GM19372 (cell line): Measurements from ENCODE around the gene DMAC2.
"Not testable (repeated sequence)": the region's sequence is repeated elsewhere in the genome, so short reads cannot be mapped to it uniquely, and the experiment has no call there.

Experiments
- ATAC-seq: cut with Tn5 transposase; IDR thresholded peaks from one replicate; pipeline ENCODE4 v1.9.1; 2021; ENCODE audit warnings: mild to moderate bottlenecking, low read depth, moderate library complexity; ENCODE audit not compliant: unreplicated experiment

Gene DMAC2

GRCh38 chr19:41403181-41403970 lies 36.3 kb downstream of the DMAC2 start:
- ATAC-seq: no peak

- ATAC-seq: no peak
Observed at GRCh38 chr19:41402010-41402409, 37.7 kb downstream of the DMAC2 start.

DNA sequence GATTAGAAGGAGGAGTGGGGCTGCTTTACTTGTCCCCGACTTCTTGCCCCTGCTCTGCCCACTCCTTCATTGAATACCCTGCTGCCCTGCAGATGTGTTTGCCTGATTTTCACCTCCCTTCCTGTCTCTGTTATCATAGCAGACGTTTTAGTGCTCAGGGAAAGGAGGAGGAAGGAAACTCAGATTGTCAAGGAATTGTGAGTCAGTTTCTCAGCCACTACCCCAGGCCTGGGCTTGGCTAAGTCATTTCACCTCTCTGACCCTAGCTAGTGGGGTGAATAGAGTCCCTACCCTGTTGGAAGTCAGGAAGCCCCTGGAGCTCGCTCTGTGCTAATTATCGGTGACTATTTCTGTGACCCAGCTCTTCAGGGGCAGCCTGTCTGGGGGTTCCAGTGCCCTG lies 38.2 kb downstream of the DMAC2 start:
- ATAC-seq: no peak

DNA sequence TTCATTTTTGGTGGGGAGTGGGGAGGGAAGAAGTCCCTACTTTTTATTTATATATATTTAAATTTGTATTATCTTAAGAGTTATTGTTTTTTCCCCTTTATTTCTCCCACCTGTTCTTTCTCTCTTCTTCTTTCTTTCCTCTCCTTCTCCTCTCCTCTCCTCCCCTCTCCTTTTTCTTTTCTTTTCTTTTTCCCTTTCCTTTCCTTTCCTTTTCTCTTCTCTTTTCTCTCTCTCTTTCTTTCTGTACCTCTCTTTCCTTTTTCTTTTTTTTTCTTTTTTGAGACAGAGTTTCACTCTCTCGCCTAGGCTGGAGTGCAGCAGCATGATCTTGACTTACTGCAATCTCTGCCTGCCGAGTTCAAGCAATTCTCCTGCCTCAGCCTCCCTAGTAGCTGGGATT lies 40.2 kb downstream of the DMAC2 start:
- ATAC-seq: no peak

DNA sequence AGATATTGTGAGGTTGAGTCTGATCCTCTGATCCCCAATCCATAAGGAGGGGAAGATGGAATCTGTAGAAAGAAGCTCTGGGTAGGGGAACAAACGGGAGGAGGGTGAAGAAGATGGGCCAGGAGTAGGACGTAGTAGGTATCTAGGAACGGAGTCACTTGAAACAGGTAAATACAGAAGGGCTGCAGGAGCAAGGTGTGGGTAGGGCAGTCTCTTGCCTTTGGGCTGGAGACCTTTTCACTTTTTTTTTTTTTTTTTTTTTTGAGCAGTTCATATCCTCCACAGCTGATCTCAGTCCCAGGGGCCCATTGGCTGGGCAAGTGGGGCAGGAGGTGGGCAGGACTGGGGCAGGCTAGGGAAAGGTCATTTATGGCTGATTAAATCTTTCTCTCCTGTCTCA lies 40.6 kb downstream of the DMAC2 start:
- no peak for ATAC-seq

DNA sequence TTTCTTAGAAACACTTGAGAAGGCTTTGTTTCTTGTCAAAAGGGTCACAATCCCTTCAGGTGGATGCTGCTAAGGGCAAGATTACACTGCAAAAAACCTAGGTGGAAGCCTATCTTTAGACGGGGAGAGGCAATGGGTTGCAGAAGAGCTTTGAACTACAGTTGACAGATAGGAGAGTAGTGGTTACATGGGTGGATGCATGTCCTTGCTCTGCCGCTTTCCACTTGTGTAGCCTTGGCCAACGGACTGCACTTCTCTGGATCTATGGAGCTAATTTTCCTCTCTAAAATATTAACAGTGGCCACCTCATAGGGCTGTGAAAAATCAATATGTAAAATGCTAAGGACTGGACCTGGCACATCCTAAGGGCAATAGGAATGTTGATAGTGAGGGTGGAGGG lies 41.1 kb downstream of the DMAC2 start:
- ATAC-seq: no peak

- no peak for ATAC-seq
Observed at GRCh38 chr19:41398050-41398418, 41.7 kb downstream of the DMAC2 start.

DNA sequence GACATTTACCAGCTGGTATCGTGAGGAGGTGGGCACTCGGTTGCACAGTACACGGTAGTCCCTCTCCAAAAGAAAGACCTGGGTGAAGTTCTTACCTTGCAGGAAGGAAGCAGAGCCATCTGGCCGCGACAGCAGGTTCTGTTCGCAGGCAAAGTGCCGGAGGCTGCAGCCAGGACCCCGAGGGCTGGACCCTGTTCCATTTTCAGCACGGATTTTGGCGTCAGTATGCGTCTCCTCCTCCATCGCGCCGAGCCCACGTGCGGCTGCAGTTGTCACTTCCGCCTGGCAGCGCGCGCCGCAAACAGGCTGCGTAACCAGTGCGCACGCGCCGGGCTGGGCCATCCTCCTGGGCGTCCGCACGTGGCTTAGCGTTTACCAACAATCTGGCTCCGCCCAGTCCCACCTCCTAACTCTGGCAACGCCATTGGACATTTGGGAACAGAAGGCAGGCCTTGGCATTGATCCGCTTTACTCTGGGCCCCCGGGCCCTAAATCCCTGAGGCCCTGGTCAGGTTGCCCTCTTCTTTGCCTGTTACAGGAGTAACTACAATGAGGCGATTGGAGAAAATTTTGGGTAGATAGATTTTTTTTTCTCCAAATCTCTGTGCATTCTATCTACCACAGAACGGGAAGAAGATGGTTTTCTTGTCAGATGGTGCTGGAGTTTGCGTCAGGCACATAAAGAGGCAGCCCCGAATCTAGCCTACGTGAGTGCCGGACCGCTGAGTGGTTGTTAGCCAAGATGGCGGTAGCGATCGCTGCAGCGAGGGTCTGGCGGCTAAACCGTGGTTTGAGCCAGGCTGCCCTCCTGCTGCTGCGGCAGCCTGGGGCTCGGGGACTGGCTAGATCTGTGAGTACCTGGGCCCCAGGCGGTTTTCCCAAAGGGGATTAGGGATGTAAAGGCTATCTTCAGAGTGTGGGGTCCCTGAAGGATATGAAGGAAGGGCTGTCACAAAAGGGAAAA lies 42.3 kb downstream of the DMAC2 start, which contains the start of the genes BCKDHA and EXOSC5:
Gene BCKDHA (plus strand): TSS at position 733 of the 964 bp plus-strand sequence. CDS start 10 bp downstream, at position 743.
Gene EXOSC5 (minus strand): TSS at position 274 of the 964 bp plus-strand sequence. CDS start 31 bp downstream, at position 243.
- peak; percentile 91 for ATAC-seq

GRCh38 chr19:41395355-41395754 lies 44.4 kb downstream of the DMAC2 start:
- ATAC-seq: no peak

DNA sequence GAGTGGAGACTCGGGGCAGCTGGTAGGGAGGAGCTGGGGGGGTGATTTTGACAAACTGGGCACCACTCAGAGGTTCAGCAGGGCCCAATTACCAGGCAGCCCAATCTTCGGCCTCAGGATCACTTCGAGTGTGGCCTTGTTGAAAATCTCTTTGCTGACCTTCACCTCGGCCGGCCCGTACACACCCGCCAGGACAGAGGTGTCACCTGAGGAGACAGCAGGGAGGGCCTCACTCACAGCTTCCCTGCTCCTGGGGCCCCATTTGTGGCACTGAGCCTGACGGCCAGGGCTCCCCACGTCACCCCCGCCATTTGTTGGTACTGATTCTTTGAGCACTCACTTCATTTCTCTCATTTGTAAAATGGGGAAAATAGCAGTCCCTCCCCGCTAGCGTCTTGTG lies 46.9 kb downstream of the DMAC2 start:
- no peak for ATAC-seq

DNA sequence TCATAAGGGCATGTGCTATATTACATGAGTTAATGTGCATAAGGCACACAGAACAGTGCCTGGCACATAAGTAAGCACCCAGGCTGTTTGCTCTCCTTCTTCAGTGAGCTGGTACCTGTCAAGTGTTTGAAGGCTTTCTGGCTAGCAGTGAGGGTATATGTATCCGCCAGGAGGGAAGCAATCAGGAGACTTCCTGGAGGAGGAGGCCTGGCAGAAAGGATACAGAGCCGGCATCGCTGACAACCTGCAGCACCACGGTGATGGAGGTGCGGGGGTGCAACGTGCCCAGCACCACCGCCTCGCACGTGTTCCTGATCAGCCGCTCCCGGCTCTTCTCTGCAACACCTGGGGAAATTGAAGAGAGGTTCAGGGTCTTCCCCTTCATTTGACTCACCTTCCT lies 48.1 kb downstream of the DMAC2 start:
- ATAC-seq: no peak

DNA sequence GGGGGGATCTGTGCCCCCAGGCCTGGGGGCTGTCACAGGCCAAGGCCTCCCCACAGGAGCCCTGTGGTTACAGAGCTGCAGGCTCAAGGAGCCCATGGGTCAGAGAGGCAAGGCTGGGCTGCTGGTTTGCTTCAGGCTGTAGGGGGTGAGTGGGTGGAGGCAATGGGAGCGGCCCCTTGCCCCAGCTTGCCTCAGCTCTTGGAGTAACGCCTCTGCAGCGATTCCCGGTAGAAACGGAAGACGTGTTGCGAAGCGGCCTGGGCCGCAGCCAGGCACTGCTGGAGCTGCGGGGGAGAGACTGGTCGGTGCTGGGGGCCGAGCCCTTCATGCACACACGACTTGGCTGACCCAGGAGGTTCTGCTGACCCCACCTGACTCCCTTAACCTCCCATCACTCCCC lies 53.3 kb downstream of the DMAC2 start:
- no peak for ATAC-seq

- ATAC-seq: no peak
Observed at GRCh38 chr19:41384351-41384750, 55.4 kb downstream of the DMAC2 start.

DNA sequence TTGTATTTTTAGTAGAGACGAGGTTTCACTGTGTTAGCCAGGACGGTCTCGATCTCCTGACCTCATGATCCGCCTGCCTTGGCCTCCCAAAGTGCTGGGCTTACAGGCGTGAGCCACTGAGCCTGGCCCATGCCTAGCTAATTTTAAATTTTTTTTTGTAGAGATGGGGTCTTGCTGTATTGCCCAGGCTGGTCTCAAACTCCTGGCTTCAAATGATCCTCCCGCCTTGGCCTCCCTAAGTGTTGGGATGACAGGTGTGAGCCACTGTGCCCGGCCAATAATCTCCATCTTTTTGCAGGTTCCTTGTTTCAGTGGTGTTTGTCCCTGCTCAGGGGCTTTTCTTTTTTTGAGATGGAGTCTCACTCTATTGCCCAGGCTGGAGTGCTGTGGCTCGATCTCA lies 58.2 kb downstream of the DMAC2 start:
- not testable (repeated sequence) for ATAC-seq
